HTERT RPE-1 (cell line): ENCODE measurements around the gene TRIM7.
"Not testable (repeated sequence)": the region's sequence is repeated elsewhere in the genome, so short reads cannot be mapped to it uniquely, and the experiment has no call there.

ENCODE experiments used
- in situ Hi-C: fragments of 300-500 bp; cut with MboI; formaldehyde crosslinking; loops from 4 replicates; pipeline ENCODE4 v1.14.3; 2020; ENCODE audit warnings: low sequenced_read_pairs

Gene TRIM7

GRCh38 chr5:181214249-181214648 lies 9.3 kb upstream of the TRIM7 start:
- in situ Hi-C loops = not testable (repeated sequence)

GRCh38 chr5:181212934-181213333 lies 7.9 kb upstream of the TRIM7 start:
- in situ Hi-C loops = no loop called here

GRCh38 chr5:181212080-181212479 lies 7.1 kb upstream of the TRIM7 start:
- in situ Hi-C loops = no loop called here

GRCh38 chr5:181211208-181211607 lies 6.2 kb upstream of the TRIM7 start:
- in situ Hi-C loops = no loop called here

- in situ Hi-C loops = not testable (repeated sequence)
Measured at GRCh38 chr5:181210698-181211097, 5.7 kb upstream of the TRIM7 start.

- in situ Hi-C loops = not testable (repeated sequence)
Measured at GRCh38 chr5:181210148-181210547, 5.2 kb upstream of the TRIM7 start.

GRCh38 chr5:181209006-181209405 lies 4.0 kb upstream of the TRIM7 start:
- in situ Hi-C loops = not testable (repeated sequence)

GRCh38 chr5:181207960-181208253 lies 2.9 kb upstream of the TRIM7 start:
- in situ Hi-C loops = no loop called here

GRCh38 chr5:181207214-181207959 lies 2.4 kb upstream of the TRIM7 start:
- in situ Hi-C loops = no loop called here

- in situ Hi-C loops = no loop called here
Measured at GRCh38 chr5:181205761-181206649, 1.0 kb upstream of the TRIM7 start.

- in situ Hi-C loops = no loop called here
Measured at GRCh38 chr5:181204113-181204825, 727 bp downstream of the TRIM7 start.

- in situ Hi-C loops = no loop called here
Measured at GRCh38 chr5:181203777-181204112, 1.3 kb downstream of the TRIM7 start.

- in situ Hi-C loops = no loop called here
Measured at GRCh38 chr5:181203093-181203711, 1.8 kb downstream of the TRIM7 start.

GRCh38 chr5:181200816-181201215 lies 4.2 kb downstream of the TRIM7 start:
- in situ Hi-C loops = no loop called here

GRCh38 chr5:181199881-181200638 lies 4.9 kb downstream of the TRIM7 start:
- in situ Hi-C loops = no loop called here

- in situ Hi-C loops = no loop called here
Measured at GRCh38 chr5:181198905-181199519, 6.0 kb downstream of the TRIM7 start.

GRCh38 chr5:181198106-181198685 lies 6.8 kb downstream of the TRIM7 start:
- in situ Hi-C loops = no loop called here

GRCh38 chr5:181197326-181197951 lies 7.6 kb downstream of the TRIM7 start:
- in situ Hi-C loops = no loop called here

GRCh38 chr5:181195249-181195761 lies 9.7 kb downstream of the TRIM7 start:
- in situ Hi-C loops = no loop called here
